ENCODE measurements around the gene DTYMK. TPM values are rescaled to one million over a fixed set of nuclear protein-coding genes. Genes with fewer than 3 reads are reported as not detected.
"Not testable (repeated sequence)": the region's sequence is repeated elsewhere in the genome, so short reads cannot be mapped to it uniquely, and the experiment has no call there.

Gene DTYMK
- polyA plus RNA-seq, 4 donors = 31.9 to 53.3 (median 37.0) TPM

- DNase-seq (ENCODE audit: low read depth in 4 of 4, low spot score in 3 of 4) = no peak
Observed at GRCh38 chr2:241673189-241673663, 13.4 kb downstream of the DTYMK start.

GRCh38 chr2:241672243-241673188 lies 14.1 kb downstream of the DTYMK start:
- DNase-seq (ENCODE audit: low read depth in 4 of 4, low spot score in 3 of 4) = no peak

GRCh38 chr2:241671457-241672240 lies 15.0 kb downstream of the DTYMK start:
- DNase-seq (ENCODE audit: low read depth in 4 of 4, low spot score in 3 of 4) = no peak

- no peak for DNase-seq (ENCODE audit: low read depth in 4 of 4, low spot score in 3 of 4)
Observed at GRCh38 chr2:241670333-241671110, 16.1 kb downstream of the DTYMK start.

- no peak for DNase-seq (ENCODE audit: low read depth in 4 of 4, low spot score in 3 of 4)
Observed at GRCh38 chr2:241668839-241669238, 17.8 kb downstream of the DTYMK start.

- DNase-seq (ENCODE audit: low read depth in 4 of 4, low spot score in 3 of 4) = no peak
Observed at GRCh38 chr2:241668354-241668753, 18.3 kb downstream of the DTYMK start.

- peak in 1 of 4 donors; percentile 50 for DNase-seq (ENCODE audit: low read depth in 4 of 4, low spot score in 3 of 4)
Observed at GRCh38 chr2:241666627-241667400, 19.8 kb downstream of the DTYMK start.

- DNase-seq (ENCODE audit: low read depth in 4 of 4, low spot score in 3 of 4) = no peak
Observed at GRCh38 chr2:241665731-241666440, 20.7 kb downstream of the DTYMK start.

- not testable (repeated sequence) for DNase-seq (ENCODE audit: low read depth in 4 of 4, low spot score in 3 of 4)
Observed at GRCh38 chr2:241662731-241663130, 23.9 kb downstream of the DTYMK start.

- no peak for DNase-seq (ENCODE audit: low read depth in 4 of 4, low spot score in 3 of 4)
Observed at GRCh38 chr2:241660593-241661213, 25.9 kb downstream of the DTYMK start.

GRCh38 chr2:241659150-241659739 lies 27.4 kb downstream of the DTYMK start:
- DNase-seq (ENCODE audit: low read depth in 4 of 4, low spot score in 3 of 4) = peak in 1 of 4 donors; percentile 56

GRCh38 chr2:241658296-241658695 lies 28.3 kb downstream of the DTYMK start:
- DNase-seq (ENCODE audit: low read depth in 4 of 4, low spot score in 3 of 4) = no peak

- no peak for DNase-seq (ENCODE audit: low read depth in 4 of 4, low spot score in 3 of 4)
Observed at GRCh38 chr2:241657786-241658254, 28.8 kb downstream of the DTYMK start.

GRCh38 chr2:241656190-241656741 lies 30.3 kb downstream of the DTYMK start:
- no peak for DNase-seq (ENCODE audit: low read depth in 4 of 4, low spot score in 3 of 4)

- DNase-seq (ENCODE audit: low read depth in 4 of 4, low spot score in 3 of 4) = no peak
Observed at GRCh38 chr2:241655516-241656189, 31.0 kb downstream of the DTYMK start.

GRCh38 chr2:241654551-241654950 lies 32.1 kb downstream of the DTYMK start:
- no peak for DNase-seq (ENCODE audit: low read depth in 4 of 4, low spot score in 3 of 4)

- DNase-seq (ENCODE audit: low read depth in 4 of 4, low spot score in 3 of 4) = no peak
Observed at GRCh38 chr2:241653210-241653750, 33.3 kb downstream of the DTYMK start.
